Fibroblast of lung (primary cell): Measurements from ENCODE around the gene SEMA6B.

Experiments used
- CTCF ChIP-seq, 2 donors: IDR thresholded peaks in 1 of 2; conservative IDR thresholded peaks in 1 of 2; 1 replicate in 1 of 2; 2 replicates in 1 of 2; pipeline ENCODE4 v1.5.1; 2011 to 2012; ENCODE audit warnings: low read length in 2 of 2, control low read depth in 1 of 2, inconsistent platforms in 1 of 2, low read depth in 1 of 2, mild to moderate bottlenecking in 1 of 2
- EZH2 ChIP-seq: IDR thresholded peaks from 2 replicates; pipeline ENCODE4 v1.5.1; 2012; ENCODE audit warnings: low read length, control low read depth, mild to moderate bottlenecking; ENCODE audit errors: missing control alignments

DNA sequence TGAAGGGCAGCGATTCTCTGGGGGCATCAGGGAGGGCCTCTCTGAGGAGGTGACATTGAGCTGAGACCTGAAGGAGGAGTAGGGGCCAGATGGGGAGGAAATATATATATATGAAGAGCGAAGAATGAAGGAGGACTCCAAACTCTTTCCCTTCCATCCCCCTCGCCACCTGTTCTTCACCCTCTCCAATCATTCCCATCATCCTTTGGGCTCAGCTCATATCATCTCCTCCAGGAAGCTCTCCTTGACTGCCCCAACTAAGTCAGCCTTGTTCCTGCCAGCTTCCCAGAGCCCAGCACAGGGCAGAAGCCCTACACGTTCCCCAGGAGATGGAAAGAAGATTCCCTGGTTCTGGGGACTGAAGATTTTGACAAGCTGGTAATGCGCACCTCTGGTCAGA, 33.0 kb upstream of the SEMA6B start:
- TF ChIP-seq CTCF (conservative IDR thresholded peaks at IDR 0.05 in 1 of 2, IDR thresholded peaks at IDR 0.05 in 1 of 2; ENCODE audit: low read depth in 1 of 2, low read length in 2 of 2) (no peak), EZH2 (no peak)
